Stomach (tissue), 4 donors: ENCODE data around the gene CACNA1E.

ENCODE experiments used
- CTCF ChIP-seq, 7 experiments: fragments of 450-650 bp in 4 of 7; fragments of 200-600 bp in 3 of 7; sonication (generic) in 3 of 7; IDR thresholded peaks; one replicate each; pipeline ENCODE4 v1.5.1; 2016 to 2019; ENCODE audit warnings: antibody characterized with exemption in 7 of 7, control low read depth in 2 of 7, mild to moderate bottlenecking in 1 of 7
- POLR2A ChIP-seq, 4 donors: fragments of 450-650 bp; IDR thresholded peaks; one replicate each; pipeline ENCODE4 v1.6.1; 2016; ENCODE audit warnings: antibody characterized with exemption in 4 of 4, control low read depth in 2 of 4, mild to moderate bottlenecking in 1 of 4, moderate library complexity in 1 of 4
- POLR2AphosphoS5 ChIP-seq, 3 donors: sonication (generic); formaldehyde crosslinking; IDR thresholded peaks; one replicate each; pipeline ENCODE4 v1.6.1; 2016; ENCODE audit warnings: antibody characterized with exemption in 3 of 3

- TF ChIP-seq CTCF (IDR thresholded peaks at IDR 0.05) (no peak), POLR2A (IDR thresholded peaks at IDR 0.05) (no peak), POLR2AphosphoS5 (IDR thresholded peaks at IDR 0.05) (no peak)
Measured at GRCh38 chr1:181778640-181779260, 295.4 kb downstream of the CACNA1E start.
